Activated CD4-positive, alpha-beta T cell treated with anti-CD3 and anti-CD28 coated beads for 24 hours (primary cell): ENCODE measurements around the gene C4orf51.
A peak's percentile ranks its signal among the peaks of the same experiment; 100 is the strongest.

ENCODE experiments used
- DNase-seq, 2 donors: peaks; one replicate each; pipeline ENCODE4 v3.0.0-alpha.2; 2020; ENCODE audit warnings: low read depth in 2 of 2

Gene C4orf51

GRCh38 chr4:145709843-145710242, 29.9 kb downstream of the C4orf51 start:
- DNase-seq = no peak

- no peak for DNase-seq
Observed at GRCh38 chr4:145716200-145716599, 36.3 kb downstream of the C4orf51 start.

- no peak for DNase-seq
Observed at GRCh38 chr4:145716661-145717200, 36.8 kb downstream of the C4orf51 start.

- DNase-seq = peak; percentile 16 to 22
Observed at GRCh38 chr4:145719752-145720624, 40.0 kb downstream of the C4orf51 start.

- no peak for DNase-seq
Observed at GRCh38 chr4:145720656-145721055, 40.7 kb downstream of the C4orf51 start.

GRCh38 chr4:145722561-145722960, 42.6 kb downstream of the C4orf51 start:
- no peak for DNase-seq

- DNase-seq = no peak
Observed at GRCh38 chr4:145723336-145723735, 43.4 kb downstream of the C4orf51 start.

GRCh38 chr4:145730026-145730425, 50.1 kb downstream of the C4orf51 start:
- DNase-seq = no peak

GRCh38 chr4:145731028-145731427, 51.1 kb downstream of the C4orf51 start:
- no peak for DNase-seq

GRCh38 chr4:145732001-145732815, 52.3 kb downstream of the C4orf51 start:
- DNase-seq = no peak

- DNase-seq = peak; percentile 71 to 78
Observed at GRCh38 chr4:145732895-145733880, 53.2 kb downstream of the C4orf51 start.

- no peak for DNase-seq
Observed at GRCh38 chr4:145734031-145734430, 54.1 kb downstream of the C4orf51 start.

GRCh38 chr4:145734576-145735346, 54.8 kb downstream of the C4orf51 start:
- no peak for DNase-seq

- no peak for DNase-seq
Observed at GRCh38 chr4:145735347-145735675, 55.4 kb downstream of the C4orf51 start.

- DNase-seq = no peak
Observed at GRCh38 chr4:145735827-145736226, 55.9 kb downstream of the C4orf51 start.

GRCh38 chr4:145736241-145736831, 56.4 kb downstream of the C4orf51 start:
- DNase-seq = no peak

GRCh38 chr4:145739845-145740244, 59.9 kb downstream of the C4orf51 start:
- no peak for DNase-seq

- DNase-seq = no peak
Observed at GRCh38 chr4:145740806-145741205, 60.9 kb downstream of the C4orf51 start.

- DNase-seq = no peak
Observed at GRCh38 chr4:145743641-145744040, 63.7 kb downstream of the C4orf51 start.

GRCh38 chr4:145755802-145756201, 75.9 kb downstream of the C4orf51 start:
- no peak for DNase-seq
